ENCODE measurements around the gene SGPP2.

SGPP2 gene

GRCh38 chr2:222452422-222452950 is 28.1 kb downstream of the SGPP2 start (continued):
- TF ChIP-seq REPIN1 (tag by site-specific recombination; IDR thresholded peaks at IDR 0.05; ENCODE audit: low read depth) (no peak), GFI1B (tag by site-specific recombination; IDR thresholded peaks at IDR 0.05) (no peak), ZBTB10 (tag by site-specific recombination; IDR thresholded peaks at IDR 0.05) (no peak), ZNF2 (tag by site-specific recombination; IDR thresholded peaks at IDR 0.05) (no peak), REST (tag by site-specific recombination; IDR thresholded peaks at IDR 0.05) (no peak)

GRCh38 chr2:222456479-222457077 is 32.2 kb downstream of the SGPP2 start:
- POLR2A ChIA-PET: no interaction called here
- TF ChIP-seq ZBTB20 (tag by site-specific recombination; IDR thresholded peaks at IDR 0.05) (peak; percentile 13; the same call in 1 of the 2 replicates), ZNF366 (tag by site-specific recombination; conservative IDR thresholded peaks at IDR 0.05) (0 out of 2 replicates have a peak, but pooled peaks have one; percentile 8), ZNF660 (tag by site-specific recombination; IDR thresholded peaks at IDR 0.05) (peak; percentile 80), ZNF16 (tag by site-specific recombination; IDR thresholded peaks at IDR 0.05; ENCODE audit: low read depth) (no peak), ZNF692 (tag by site-specific recombination; IDR thresholded peaks at IDR 0.05) (peak; percentile 81), PRDM6 (tag by site-specific recombination; IDR thresholded peaks at IDR 0.05) (peak; percentile 47; the same call in 1 of the 2 replicates)
- CTCF ChIA-PET: interaction anchor here (0.5 to 0.6 kb wide), 2 partner anchors 533 to 617 kb away, joined by 3 to 4 read pairs; no protein-coding TSS in a partner anchor

GRCh38 chr2:222459983-222460382 is 35.6 kb downstream of the SGPP2 start:
- H3K27ac ChIP-seq (ENCODE audit: extremely low read depth, low read depth, low read length): no peak overlapping the region
- H3K36me3 ChIP-seq (ENCODE audit: control insufficient read depth in 2 of 2, insufficient read depth in 1 of 2, low read length in 2 of 2): no peaks in the 10 kb centered on the region; a peak in 1 of 3 replicates
- no peaks in the 10 kb centered on the region for H3K9me3 ChIP-seq (ENCODE audit: control insufficient read depth, insufficient read depth, low read depth, low read length)
- peaks cover 5% of the 10 kb centered on the region; the same call in 1 of the 2 replicates for H3K4me1 ChIP-seq (ENCODE audit: control insufficient read depth, insufficient read depth, low read length)
- ChIA-PET POLR2A (no interaction called here), CTCF (no interaction called here)
- no peak overlapping the region for H3K4me3 ChIP-seq (ENCODE audit: low read depth, low read length)
- TF ChIP-seq KLF7 (tag by site-specific recombination; IDR thresholded peaks at IDR 0.05; ENCODE audit: borderline replicate concordance) (no peak), ZNF280C (tag by site-specific recombination; IDR thresholded peaks at IDR 0.05) (no peak), ZNF660 (tag by site-specific recombination; IDR thresholded peaks at IDR 0.05) (no peak), ZNF433 (tag by site-specific recombination; IDR thresholded peaks at IDR 0.05; ENCODE audit: low read depth) (no peak), YY1 (tag by site-specific recombination; IDR thresholded peaks at IDR 0.05) (no peak), ZNF302 (tag by site-specific recombination; IDR thresholded peaks at IDR 0.05; ENCODE audit: low read depth) (no peak), HOXC10 (CRISPR knock-in tag; IDR thresholded peaks at IDR 0.05) (no peak), ZNF513 (tag by site-specific recombination; IDR thresholded peaks at IDR 0.05) (no peak)

More at GRCh38 chr2:222456479-222457077, 32.2 kb downstream of the SGPP2 start:
- H3K27ac ChIP-seq (ENCODE audit: extremely low read depth, low read depth, low read length): no peak overlapping the region
- peaks cover 5% of the 10 kb centered on the region; the same call in 1 of the 2 replicates for H3K4me1 ChIP-seq (ENCODE audit: control insufficient read depth, insufficient read depth, low read length)
- no peaks in the 10 kb centered on the region; a peak in 1 of 3 replicates for H3K36me3 ChIP-seq (ENCODE audit: control insufficient read depth in 2 of 2, insufficient read depth in 1 of 2, low read length in 2 of 2)
- no peak overlapping the region for H3K4me3 ChIP-seq (ENCODE audit: low read depth, low read length)
- H3K9me3 ChIP-seq (ENCODE audit: control insufficient read depth, insufficient read depth, low read depth, low read length): no peaks in the 10 kb centered on the region
